GM06990 (cell line): ENCODE data around the gene ZSCAN21.

ENCODE experiments used
- DNase-seq: peaks from one replicate; pipeline ENCODE4 v3.0.0-alpha.2; 2011; ENCODE audit not compliant: insufficient read length; ENCODE audit errors: extremely low read depth
- H3K27me3 ChIP-seq: replicated peaks from 2 replicates; pipeline ENCODE4 v1.6.0; 2011; ENCODE audit warnings: low read length; ENCODE audit not compliant: control insufficient read depth, insufficient read depth
- H3K36me3 ChIP-seq: 2 replicates; pipeline ENCODE4 v1.5.1; 2011; ENCODE audit warnings: low read length; ENCODE audit not compliant: control insufficient read depth, insufficient read depth
- H3K4me3 ChIP-seq: replicated peaks from 2 replicates; pipeline ENCODE4 v1.5.1; 2011; ENCODE audit warnings: low read depth, mild to moderate bottlenecking, control low read depth, low read length
- TF ChIP-seq, protein P1 (sequence below): IDR thresholded peaks from 2 replicates; pipeline ENCODE4 v1.5.1; 2011; ENCODE audit warnings: low read length, control low read depth, mild to moderate bottlenecking, inconsistent platforms; ENCODE audit not compliant: insufficient read depth, poor library complexity, severe bottlenecking

Gene ZSCAN21

GRCh38 chr7:100079024-100079560 lies 29.5 kb downstream of the ZSCAN21 start:
- Histone ChIP-seq H3K36me3 (peaks cover 21% of the 10 kb centered on the region), H3K27me3 (no peaks in the 10 kb centered on the region), H3K4me3 (no peak overlapping the region)
- DNase-seq: no peak
- TF ChIP-seq, protein P1, sequence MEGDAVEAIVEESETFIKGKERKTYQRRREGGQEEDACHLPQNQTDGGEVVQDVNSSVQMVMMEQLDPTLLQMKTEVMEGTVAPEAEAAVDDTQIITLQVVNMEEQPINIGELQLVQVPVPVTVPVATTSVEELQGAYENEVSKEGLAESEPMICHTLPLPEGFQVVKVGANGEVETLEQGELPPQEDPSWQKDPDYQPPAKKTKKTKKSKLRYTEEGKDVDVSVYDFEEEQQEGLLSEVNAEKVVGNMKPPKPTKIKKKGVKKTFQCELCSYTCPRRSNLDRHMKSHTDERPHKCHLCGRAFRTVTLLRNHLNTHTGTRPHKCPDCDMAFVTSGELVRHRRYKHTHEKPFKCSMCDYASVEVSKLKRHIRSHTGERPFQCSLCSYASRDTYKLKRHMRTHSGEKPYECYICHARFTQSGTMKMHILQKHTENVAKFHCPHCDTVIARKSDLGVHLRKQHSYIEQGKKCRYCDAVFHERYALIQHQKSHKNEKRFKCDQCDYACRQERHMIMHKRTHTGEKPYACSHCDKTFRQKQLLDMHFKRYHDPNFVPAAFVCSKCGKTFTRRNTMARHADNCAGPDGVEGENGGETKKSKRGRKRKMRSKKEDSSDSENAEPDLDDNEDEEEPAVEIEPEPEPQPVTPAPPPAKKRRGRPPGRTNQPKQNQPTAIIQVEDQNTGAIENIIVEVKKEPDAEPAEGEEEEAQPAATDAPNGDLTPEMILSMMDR: no peak

GRCh38 chr7:100080907-100081534 lies 31.4 kb downstream of the ZSCAN21 start:
- no peak for DNase-seq
- Histone ChIP-seq H3K27me3 (no peaks in the 10 kb centered on the region), H3K4me3 (peak overlapping the region; percentile 93), H3K36me3 (peaks cover 8% of the 10 kb centered on the region)
- TF ChIP-seq, protein P1: no peak

DNA sequence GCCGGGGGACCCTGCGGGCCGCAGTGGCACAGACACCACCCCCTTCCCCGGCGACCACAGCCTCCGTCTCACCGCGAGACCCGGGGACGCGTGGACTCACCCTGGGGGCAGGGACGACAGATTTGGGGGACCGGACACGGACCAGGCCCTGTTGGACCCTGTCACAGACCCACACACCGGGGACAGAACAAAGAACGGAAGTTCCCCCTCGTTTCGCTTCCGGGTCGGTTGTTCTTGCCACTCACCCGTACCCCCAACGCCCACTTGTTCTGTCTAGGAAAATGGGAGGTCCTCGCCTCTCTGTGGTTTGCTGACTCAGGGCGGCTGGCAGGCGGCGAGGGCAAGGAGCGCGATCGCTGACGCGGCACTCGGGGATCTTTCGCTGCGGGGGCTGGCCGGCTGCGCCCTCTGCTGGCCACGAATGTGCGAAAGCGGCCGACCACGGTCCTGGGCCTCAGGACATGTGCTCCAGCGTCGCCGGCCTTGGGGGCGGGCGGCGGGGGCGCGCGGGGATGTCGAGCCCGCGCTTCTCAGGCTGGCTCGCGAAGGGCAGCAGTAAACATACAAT lies 32.0 kb downstream of the ZSCAN21 start, which contains the start of gene ZNF3:
Gene ZNF3, minus strand, starts transcription at position 189 of the 568 bp plus-strand sequence. CDS start 4,366 bp downstream, outside the sequence.
- Histone ChIP-seq H3K36me3 (peaks cover 8% of the 10 kb centered on the region), H3K4me3 (peak within 1 kb of the TSS; percentile 93)
- TF ChIP-seq, protein P1: peak; percentile 87

DNA sequence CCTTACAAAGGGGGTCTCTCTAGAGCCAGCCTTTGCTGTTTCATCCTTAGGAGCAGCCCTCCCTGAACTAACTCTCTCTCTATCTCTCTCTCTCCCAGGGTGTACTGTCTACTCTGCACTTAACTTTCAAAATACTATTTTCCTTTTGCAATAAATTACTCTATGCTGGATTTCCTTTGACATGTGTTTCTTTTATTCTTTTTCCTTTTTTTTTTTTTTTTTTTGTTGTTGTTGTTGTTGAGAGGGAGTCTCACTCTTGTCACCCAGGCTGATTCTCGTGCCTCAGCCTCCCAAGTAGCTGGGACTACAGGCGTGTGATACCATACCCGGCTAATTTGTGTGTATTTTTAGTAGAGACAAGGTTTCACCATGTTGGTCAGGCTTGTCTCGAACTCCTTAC lies 33.4 kb downstream of the ZSCAN21 start:
- H3K36me3 ChIP-seq: peaks cover 4% of the 10 kb centered on the region
- H3K4me3 ChIP-seq: no peak overlapping the region
- no peaks in the 10 kb centered on the region for H3K27me3 ChIP-seq
- TF ChIP-seq, protein P1: no peak
- DNase-seq: no peak

More for the DNA sequence above, 32.0 kb downstream of the ZSCAN21 start, which contains the start of gene ZNF3:
- DNase-seq: peak; percentile 99
- no peaks in the 10 kb centered on the region for H3K27me3 ChIP-seq

GRCh38 chr7:100085515-100085914 lies 35.9 kb downstream of the ZSCAN21 start:
- Histone ChIP-seq H3K27me3 (no peaks in the 10 kb centered on the region), H3K4me3 (no peak overlapping the region), H3K36me3 (peaks cover 2% of the 10 kb centered on the region; the same call in 1 of the 2 replicates)
- TF ChIP-seq, protein P1: no peak
- no peak for DNase-seq
